GM21717 (cell line): ENCODE measurements around the gene PPFIBP1.
A peak's percentile ranks its signal among the peaks of the same experiment; 100 is the strongest.
"Not testable (repeated sequence)": the region's sequence is repeated elsewhere in the genome, so short reads cannot be mapped to it uniquely, and the experiment has no call there.

Experiments used
- ATAC-seq: cut with Tn5 transposase; IDR thresholded peaks from one replicate; pipeline ENCODE4 v1.9.1; 2021; ENCODE audit warnings: mild to moderate bottlenecking, moderate library complexity; ENCODE audit not compliant: unreplicated experiment

PPFIBP1 gene

DNA sequence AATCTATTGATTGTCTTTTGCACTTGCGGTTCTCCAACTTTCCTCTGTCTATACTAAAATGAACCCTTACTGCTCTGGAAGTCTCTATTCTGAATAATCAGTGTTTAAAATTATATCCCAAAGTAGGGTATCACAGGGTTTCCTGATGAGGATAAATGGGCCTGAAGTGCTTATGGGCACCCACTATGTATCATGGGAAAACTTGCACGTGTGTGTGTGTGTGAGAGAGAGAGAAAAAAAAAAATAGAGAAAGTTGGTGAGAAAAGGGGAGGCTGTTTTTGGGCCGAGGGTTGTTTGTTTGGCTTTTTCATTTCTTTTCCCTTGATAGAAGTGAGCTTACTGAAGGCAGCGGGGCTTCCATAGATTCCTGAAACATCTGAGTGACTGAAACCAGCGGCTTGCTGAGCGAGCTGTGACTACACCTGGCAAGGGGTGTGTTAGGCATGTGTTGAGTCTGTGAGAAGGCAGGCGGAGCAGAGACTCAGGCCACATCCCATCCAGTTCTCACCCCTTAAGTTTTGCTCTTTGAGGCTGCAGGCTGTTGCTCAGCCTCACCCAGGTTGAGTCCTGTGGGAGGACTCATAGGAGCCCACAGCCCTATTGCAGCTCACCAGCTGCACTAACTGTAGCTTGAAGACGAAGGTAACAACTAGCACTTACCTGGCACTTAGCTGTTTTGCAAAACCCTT is 17.2 kb downstream of the PPFIBP1 start:
- no peak for ATAC-seq

DNA sequence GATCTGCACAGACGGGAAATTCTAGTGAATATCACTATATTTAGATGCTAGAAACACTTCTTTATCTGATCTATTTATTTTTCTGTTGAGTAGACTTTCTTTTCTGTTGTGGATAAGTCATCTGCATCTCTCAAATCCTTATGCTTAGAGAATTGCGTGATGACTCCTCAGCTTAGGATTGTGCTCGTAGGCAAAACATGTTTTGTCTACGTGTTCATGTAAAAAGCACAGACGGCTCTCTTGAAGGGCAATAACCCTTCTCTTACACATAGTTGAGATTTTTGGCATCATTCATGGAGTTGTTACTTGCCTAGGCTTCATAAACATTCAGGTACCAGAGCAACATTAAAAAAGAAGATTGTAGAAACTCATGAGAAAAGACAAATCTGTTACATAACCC is 18.6 kb downstream of the PPFIBP1 start:
- ATAC-seq = no peak

DNA sequence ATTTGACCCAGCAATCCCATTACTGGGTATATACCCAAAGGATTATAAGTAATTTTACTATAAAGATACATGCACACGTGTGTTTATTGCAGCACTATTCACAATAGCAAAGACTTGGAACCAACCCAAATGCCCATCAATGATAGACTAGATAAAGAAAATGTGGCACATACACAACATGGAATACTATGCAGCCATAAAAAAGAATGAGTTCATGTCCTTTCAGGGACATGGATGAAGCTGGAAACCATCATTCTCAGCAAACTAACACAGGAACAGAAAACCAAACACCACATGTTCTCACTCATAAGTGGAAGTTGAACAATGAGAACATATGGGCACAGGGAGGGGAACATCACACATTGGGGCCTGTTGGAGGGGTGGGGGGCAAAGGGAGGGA is 20.9 kb downstream of the PPFIBP1 start:
- not testable (repeated sequence) for ATAC-seq

DNA sequence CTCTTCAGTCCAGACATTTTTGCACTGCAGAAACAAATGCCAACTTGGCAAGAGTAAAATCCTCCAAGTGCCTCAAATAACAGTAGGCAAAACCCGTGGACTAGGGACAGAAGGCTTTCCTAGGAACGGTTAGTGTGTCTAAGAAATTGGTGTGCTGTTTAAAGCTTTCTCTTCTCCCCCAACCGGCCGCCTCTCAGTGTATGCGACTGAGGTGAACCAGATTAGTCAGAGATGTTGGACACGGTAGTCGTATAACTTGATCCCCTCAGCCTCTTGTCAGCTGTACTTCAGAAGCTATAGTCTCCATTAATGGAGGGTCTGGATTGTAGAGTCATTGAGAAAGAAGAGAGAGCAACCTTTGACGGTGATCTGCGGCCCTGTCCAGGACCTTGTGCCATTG is 21.7 kb downstream of the PPFIBP1 start:
- ATAC-seq = no peak

DNA sequence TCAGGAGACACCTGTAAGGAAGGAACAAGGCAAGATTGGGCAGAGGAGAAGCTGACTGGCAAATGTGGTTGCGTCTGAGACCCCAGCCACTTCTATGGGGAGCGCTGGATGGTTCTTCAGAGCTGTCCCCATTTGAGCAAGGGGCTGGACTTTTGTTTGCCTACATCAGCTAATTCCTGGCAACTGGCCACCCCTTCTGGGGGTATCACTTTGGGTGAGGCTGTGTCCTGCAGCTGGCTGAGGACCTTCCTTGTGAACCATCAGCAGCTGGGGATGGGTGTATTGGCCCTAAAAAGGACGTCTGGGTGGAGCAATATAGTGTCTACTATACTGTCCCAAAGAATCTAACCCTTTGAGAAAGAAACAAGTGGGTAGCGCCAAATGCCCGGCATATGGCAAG is 23.6 kb downstream of the PPFIBP1 start:
- ATAC-seq = no peak

DNA sequence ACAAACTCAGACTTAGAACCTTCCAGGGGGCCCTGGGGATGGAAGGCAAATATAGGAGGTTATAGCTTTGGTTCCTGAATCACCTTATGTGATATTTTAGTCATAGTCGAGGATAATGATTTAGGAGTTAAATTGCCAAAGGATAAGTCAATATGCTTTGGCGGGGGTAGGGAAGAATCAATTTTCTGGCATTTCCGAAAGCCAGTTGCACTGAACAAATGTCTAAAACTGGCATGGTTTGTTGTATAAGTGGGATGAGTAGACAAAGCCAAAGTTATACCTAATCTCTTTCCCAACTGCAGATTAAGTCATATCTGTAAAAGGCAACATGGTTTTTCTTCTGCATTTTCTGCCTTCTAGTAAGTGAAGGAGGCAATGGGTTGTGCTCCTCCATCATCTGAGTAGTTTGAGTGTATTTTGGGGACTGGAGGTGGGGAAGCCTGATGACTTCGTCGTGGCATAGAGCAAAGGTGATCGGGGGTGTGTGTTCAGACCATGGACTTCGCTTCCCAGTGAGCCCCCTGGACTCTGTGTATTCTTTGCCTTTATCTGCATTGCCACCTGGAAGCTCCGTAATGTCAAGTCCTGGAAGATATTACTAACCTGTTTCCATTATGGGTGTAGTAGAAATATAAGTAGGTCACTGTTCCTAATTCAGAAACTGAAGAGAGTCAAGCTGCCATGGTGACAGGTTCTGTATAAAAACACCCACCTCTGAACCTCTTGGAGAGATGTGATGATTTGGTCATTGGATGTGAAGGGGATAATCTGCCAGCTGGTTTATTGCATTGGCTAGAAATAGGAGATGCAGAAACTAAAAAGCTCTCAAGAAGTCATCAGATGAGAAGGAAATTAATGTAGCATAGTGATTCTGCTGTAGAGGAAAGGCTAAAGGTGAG is 24.5 kb downstream of the PPFIBP1 start:
- ATAC-seq = no peak

DNA sequence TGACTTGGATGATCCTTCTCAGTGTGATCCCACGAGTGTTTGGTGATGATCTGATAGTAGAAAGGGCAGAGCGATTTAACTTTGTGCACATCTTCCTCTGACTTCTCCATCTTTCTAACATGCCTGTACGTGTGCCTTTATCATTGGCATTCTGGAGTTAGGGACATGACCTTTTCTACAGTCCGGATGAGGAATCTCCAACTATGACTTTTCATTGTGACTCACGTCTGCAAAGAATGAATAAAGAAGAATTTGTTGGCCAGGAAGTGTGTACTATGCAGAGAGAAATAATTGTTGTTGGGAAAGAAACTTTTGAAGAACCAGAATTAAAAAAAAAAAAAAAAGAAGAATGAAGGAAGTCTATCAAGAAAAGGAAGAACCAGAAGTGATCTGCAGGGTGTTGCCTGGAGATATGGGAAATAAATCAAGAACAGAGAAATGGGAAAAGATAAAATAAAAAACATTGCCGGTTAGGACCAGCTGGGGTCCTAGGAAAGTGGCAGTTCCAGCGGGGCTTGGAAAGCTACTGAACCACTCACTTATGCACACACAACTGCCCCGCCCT is 25.3 kb downstream of the PPFIBP1 start:
- no peak for ATAC-seq

DNA sequence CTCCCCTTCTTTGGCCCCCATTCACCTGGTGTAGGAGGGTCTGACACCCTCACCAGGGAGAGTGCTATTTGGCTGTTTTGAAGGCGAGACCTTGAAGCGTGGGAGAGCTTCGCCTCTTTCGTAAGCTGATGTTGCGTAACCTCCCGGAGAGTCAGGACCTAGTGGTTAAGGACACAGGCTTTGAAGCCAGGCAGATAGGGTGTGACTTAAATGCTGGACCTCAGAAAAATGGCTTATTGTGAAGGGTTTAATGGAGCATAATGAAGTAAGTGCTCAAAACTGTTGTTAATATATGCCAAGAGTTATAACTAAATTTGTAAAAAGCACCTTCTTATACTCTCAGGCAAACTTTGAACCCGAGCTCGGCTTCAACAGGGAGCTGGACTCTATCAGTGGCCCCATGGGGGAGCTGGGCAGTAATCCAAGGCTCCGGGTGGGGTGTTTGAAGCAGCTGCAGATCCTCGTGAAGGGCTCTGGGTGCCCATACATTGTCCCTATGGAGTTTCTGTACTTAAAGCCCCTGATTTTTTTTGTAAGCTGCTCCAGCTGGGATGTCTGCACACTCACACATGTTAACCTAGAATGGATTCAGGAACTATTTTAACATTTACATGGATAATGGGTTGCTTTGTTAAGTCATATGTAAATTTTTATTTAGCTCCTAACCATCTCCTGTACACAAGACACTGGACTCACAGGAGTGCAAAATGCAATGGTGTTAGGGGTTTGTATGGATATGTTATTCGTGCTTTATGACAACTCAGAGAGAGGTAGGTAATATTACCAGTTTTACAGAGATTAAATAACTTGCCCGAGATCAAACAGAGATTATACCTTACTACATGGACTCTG is 26.0 kb downstream of the PPFIBP1 start:
- no peak for ATAC-seq

DNA sequence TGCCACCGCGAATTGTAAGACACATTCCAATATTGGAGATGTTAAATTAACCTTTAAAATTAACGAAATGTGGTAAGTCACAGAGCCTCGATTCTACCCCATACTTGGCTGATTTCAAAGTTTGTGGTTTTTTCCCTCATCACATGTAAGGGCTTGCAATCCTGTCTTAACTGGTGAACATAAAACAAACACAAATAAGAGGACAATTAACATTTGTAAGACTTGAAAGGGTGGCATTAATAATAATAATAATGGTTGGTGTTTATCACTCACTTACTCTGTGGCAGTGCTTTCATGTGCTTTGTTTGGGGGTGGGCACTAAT is 26.6 kb downstream of the PPFIBP1 start:
- no peak for ATAC-seq

DNA sequence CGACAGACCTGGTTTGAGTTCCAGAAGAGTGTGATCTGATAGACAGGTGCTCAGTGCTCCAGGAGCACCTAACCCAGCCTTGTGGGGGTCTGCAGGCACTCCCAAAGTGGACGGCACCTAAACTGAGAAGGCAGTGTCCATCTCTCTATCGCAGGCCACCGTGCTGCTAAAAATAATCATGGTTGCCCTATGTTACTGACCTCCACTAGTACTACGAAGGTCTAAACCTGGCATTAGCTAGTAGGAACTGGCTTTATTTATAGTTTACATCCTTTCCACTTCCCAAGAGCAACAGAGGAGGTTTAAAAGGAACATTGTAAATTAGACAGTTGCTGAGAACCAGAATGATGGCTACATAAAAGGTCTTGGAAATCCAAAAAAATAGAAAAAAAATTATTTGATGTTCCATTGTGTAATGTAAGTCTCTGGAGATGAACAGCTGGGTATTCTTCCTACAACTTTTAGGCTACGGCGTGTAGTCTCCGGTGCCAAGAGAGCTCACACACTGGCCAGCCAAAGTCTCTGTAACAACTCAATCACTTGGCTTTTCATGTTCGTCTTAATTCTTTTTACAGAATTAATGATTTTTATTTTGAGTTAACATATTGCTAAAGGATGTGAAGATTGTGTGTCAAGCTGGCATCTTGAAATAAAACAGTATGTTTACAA is 27.3 kb downstream of the PPFIBP1 start:
- ATAC-seq = no peak

DNA sequence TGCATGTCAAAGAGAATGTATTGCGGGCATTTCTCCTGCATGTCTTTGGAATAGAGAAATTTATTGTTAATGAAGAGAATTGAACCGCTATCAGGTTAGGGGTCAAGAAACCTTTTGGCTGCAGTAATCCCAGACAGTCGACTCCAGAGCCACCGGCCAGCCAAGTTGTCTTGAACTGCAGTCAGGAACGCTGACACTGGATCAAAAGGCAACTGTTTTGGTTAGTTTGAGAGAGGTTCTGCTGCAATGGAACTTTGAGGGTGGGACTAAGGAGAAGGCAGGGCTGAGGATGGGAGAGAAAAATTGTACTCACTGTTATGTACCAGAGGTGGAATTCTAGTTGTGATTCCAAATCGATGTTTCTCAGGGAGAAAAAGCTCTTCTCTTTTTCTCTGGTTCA is 28.2 kb downstream of the PPFIBP1 start:
- no peak for ATAC-seq

DNA sequence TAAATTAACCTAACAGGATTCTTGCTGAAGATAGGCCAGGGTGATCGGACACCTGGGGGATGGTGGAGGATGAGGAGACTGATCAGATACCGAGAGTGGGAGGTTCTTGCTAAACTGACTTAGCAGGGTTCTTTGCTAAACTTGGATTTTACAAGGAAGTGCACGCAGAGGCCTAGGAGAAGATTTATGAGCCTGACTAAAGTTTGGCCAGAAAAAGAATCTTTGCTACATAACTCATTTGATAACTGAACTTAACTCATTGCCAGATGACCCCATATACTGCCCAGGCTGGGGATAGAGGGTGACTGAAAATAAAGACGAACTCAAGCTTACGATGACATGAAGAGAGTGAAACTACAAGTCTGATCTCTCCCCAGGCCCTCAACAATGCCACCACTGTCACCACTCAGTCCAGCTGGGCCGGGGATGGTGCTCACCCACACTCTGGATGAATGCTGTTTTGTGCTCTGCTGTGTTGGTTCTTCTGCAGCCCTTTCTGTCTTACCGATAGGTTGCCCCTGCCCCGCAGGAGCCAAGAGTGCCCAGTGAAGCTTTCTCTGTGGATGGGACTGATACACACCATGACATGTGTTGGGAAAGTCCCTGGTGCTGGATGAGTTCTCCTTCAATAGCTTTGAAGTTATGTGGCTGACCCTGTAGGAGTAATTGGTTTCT is 29.0 kb downstream of the PPFIBP1 start:
- ATAC-seq = no peak

DNA sequence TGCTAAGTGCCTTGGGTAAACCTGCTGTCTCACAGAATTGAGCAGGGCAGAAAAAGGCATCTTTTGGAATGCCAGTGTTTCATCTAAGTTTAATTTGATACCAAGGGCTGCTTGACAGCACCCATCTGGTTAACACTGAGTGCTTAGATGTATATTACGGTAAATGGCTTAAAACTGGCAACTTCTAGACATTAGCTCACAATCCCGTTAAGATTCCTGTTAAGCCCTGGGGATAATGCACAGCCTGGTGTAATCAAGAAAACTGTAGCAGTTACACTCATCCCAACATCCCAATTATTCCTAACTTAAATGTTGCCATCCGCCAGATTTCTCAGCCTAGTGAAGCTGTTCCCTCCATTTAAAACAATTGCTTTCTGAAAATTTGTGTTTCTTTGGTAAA is 29.9 kb downstream of the PPFIBP1 start:
- no peak for ATAC-seq

DNA sequence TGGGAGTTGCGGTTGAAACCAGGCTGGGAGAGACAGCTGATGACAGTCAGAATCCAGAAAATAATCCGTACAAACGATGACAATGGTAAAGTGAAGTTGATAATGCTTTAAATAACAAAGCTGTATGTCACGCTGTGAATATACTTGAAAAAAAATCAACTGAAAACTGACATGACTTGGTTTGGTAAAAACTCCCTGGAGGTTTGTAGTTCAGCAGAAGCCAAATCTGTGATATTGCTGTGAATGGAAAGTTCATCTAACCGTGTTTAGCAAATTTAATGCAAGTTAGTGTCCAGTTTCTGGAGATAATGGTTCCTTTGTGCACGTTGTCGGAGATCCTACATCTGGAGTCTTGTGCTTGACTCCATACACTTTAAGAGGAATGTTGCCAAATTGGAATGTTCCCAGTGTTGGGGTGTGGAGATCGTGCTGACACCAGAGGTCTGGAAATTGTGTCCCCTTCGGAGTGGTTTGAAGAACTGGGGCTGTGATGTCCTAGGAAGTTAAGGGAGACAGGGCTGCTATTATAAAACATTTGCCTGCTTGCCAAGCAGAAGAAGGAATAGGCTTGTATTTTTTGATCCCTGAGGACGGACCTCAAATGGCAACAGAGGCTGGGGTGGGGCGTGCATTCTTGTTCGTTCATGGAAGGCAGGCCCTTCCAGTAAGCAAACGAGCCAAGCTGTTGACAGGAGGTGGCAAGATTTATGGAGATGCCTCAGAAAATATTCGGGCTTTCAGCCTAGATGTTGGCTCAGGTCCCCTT is 30.6 kb downstream of the PPFIBP1 start:
- no peak for ATAC-seq

DNA sequence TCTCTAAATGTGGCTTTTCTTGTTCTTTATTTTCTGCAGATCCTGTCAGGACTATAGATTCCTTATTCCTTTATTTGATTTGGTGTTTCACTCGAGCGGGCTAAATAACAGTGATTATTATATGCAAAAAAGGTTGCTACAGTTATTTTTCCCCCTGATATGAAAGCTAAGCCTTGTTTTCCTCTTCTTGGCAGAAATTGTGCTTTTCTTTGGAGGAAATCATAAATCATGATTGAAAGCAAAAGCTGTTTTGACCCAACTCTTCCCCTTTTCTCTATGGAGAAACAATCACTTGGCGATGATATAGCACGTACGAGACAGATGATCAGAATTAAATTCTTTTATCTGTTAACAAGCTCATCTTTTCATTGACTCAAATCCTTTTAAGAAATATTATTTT is 31.4 kb downstream of the PPFIBP1 start:
- ATAC-seq = no peak

DNA sequence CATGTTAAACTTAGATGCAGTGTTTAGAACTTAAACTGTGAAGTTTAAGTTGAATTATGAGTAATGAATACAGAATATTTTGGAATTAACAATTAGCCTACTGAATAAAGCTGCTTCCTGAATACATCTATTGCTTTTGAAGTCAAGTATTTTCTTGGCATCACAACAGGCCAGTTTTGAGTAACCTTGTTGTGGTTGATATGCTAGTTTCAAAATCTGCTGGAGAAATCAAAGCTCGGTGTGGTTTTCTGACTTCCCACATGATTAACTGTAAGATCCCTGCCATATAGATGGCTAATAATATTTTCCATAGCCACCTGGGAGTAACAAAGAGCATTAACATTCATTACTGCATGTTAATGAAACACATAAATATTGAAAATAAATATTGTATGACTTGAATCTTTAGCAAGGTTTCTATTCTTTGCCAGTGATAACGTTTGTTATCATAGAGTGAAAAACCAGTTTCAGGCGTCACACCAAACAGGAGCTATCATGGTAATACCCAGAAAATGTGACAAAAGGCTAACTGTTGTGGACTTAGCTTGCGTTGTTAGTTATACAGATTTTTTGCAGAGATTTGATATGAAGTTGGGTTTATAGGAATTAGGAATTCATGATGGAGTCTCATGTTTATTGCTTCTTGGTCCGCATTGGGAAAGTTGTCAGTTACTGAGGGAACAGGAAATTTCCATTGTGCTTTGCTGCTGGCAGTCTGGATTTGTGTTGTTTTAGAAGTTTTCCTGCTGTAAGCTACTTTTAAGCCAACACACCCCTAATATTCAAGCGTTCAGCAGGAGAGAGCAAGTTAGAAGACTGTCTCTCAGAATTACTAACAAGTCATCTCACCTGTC is 32.1 kb downstream of the PPFIBP1 start:
- peak; percentile 52 for ATAC-seq

DNA sequence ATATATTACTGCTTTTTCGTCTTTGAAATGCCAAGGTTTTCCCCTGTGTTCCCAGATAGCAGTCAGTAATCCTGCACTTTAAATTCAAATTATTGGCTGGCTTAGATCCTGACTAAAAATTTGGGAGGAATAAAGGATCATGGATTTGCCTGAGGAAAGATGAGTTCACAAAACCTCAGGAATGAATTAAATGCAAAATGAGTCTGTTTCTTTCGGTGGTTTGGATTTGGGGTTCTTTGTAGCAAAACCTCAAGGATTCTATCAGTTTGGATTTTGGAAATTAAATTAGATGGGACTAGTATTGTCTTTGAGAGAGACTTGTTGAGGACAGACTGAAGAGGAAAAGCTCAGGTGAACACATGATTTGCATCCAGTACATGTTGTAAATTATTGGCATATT is 36.1 kb downstream of the PPFIBP1 start:
- no peak for ATAC-seq

DNA sequence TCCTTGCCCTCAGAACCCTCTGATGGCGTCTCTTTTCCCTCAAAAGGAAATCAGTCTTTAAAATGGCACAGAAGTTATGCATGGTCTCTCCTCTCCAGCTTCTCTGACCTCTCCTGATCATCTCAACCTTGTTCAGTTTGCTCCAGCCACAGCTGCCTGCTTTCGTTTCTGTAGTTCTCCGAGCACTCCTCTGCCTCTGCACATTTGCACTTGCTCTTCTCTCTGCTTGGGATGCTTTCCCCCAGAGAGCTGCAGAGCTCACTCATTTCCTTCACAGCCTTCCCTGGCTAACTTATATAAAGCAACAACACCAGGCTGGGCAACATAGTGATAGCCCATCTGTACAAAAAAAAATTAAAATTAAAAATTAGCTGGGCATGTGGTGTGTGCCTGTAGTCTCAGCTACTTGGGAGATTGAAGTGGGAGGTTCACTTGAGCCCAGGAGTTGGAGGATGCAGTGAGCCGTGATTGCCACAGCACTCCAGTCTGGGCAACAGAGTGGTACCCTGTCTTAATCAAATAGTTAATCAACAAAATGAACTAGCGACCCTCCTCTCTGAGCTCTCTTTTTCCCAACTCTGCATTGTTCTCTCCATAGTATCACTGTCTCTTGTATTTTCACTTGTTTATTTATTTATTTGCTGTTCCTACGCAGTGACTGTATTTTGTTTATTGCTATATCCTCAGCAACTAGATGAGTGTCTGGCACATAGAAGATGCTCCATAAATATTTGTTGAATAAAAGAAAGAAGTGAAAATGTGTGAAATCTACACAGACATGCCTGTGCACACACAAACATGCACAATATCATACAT is 37.7 kb downstream of the PPFIBP1 start:
- ATAC-seq = no peak
